ENCODE data around the gene SLAIN2.
"Not testable (repeated sequence)": the region's sequence is repeated elsewhere in the genome, so short reads cannot be mapped to it uniquely, and the experiment has no call there.

DNA sequence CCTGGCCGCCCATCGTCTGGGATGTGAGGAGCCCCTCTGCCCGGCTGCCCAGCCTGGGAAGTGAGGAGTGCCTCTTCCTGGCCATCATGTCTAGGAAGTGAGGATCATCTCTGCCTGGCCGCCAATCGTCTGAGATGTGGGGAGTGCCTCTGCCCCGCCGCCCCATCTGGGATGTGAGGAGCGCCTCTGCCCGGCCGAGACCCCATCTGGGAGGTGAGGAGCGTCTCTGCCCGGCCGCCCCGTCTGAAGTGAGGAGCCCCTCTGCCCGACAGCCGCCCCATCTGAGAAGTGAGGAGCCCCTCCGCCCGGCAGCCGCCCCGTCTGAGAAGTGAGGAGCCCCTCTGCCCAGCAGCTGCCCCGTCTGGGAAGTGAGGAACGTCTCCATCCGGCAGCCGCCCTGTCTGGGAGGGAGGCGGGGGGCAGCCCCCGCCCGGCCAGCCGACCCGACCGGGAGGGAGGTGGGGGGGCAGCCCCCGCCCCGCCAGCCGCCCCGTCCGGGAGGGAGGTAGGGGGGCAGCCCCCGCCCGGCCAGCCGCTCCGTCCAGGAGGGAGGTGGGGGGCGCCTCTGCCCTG lies 49.0 kb upstream of the SLAIN2 start:
- TF ChIP-seq, protein P1, sequence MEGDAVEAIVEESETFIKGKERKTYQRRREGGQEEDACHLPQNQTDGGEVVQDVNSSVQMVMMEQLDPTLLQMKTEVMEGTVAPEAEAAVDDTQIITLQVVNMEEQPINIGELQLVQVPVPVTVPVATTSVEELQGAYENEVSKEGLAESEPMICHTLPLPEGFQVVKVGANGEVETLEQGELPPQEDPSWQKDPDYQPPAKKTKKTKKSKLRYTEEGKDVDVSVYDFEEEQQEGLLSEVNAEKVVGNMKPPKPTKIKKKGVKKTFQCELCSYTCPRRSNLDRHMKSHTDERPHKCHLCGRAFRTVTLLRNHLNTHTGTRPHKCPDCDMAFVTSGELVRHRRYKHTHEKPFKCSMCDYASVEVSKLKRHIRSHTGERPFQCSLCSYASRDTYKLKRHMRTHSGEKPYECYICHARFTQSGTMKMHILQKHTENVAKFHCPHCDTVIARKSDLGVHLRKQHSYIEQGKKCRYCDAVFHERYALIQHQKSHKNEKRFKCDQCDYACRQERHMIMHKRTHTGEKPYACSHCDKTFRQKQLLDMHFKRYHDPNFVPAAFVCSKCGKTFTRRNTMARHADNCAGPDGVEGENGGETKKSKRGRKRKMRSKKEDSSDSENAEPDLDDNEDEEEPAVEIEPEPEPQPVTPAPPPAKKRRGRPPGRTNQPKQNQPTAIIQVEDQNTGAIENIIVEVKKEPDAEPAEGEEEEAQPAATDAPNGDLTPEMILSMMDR (conservative IDR thresholded peaks at IDR 0.05): not testable (repeated sequence)
- not testable (repeated sequence) for TF ChIP-seq ZFX (IDR thresholded peaks at IDR 0.05)
